Skin of body (tissue), 2 donors: ENCODE results near the gene PML. TPM values are rescaled to one million over a fixed set of nuclear protein-coding genes. Genes with fewer than 3 reads are reported as not detected.
"Not testable (repeated sequence)": the region's sequence is repeated elsewhere in the genome, so short reads cannot be mapped to it uniquely, and the experiment has no call there.

Source experiments
- DNase-seq: peaks from one replicate; lab custom pipeline; 2025; lab: John Stamatoyannopoulos, UW
- total RNA-seq: library from RNA; depleted of rRNA; stranded (reverse); fragments of >200 nt; gene quantifications from one replicate; pipeline ENCODE4 v1.2.3, GENCODE V29; 2014

PML gene
- total RNA-seq, 1 donor from 2014 or later, result 28.6 TPM

GRCh38 chr15:74037171-74038117 is 42.9 kb downstream of the PML start:
- DNase-seq, result no peak

GRCh38 chr15:74038707-74039655 is 44.5 kb downstream of the PML start:
- DNase-seq, result peak; percentile 26

- DNase-seq, result no peak
Measured at GRCh38 chr15:74039656-74040010, 45.1 kb downstream of the PML start.

GRCh38 chr15:74040109-74040850 is 45.8 kb downstream of the PML start:
- peak; percentile 86 for DNase-seq

GRCh38 chr15:74041311-74041756 is 46.8 kb downstream of the PML start:
- peak; percentile 58 for DNase-seq

GRCh38 chr15:74041777-74042435 is 47.4 kb downstream of the PML start:
- DNase-seq, result no peak

GRCh38 chr15:74042603-74043424 is 48.3 kb downstream of the PML start:
- no peak for DNase-seq

- DNase-seq, result no peak
Measured at GRCh38 chr15:74043425-74044266, 49.1 kb downstream of the PML start.

- DNase-seq, result no peak
Measured at GRCh38 chr15:74044267-74045110, 50.0 kb downstream of the PML start.

GRCh38 chr15:74045184-74045583 is 50.7 kb downstream of the PML start:
- no peak for DNase-seq

- no peak for DNase-seq
Measured at GRCh38 chr15:74045636-74046274, 51.2 kb downstream of the PML start.

- DNase-seq, result no peak
Measured at GRCh38 chr15:74046275-74046674, 51.8 kb downstream of the PML start.

- DNase-seq, result no peak
Measured at GRCh38 chr15:74050127-74050526, 55.6 kb downstream of the PML start.

GRCh38 chr15:74050556-74051234 is 56.2 kb downstream of the PML start:
- no peak for DNase-seq

GRCh38 chr15:74052271-74053260 is 58.0 kb downstream of the PML start:
- not testable (repeated sequence) for DNase-seq

GRCh38 chr15:74053517-74053916 is 59.0 kb downstream of the PML start:
- DNase-seq, result no peak
